Prostate gland (tissue), 2 donors: ENCODE measurements around the gene LRRC36.

Experiments
- CTCF ChIP-seq, 4 experiments: fragments of 200-600 bp in 2 of 4; fragments of 450-650 bp in 2 of 4; sonication (generic) in 2 of 4; IDR thresholded peaks; 1 replicate in 3 of 4; 2 replicates in 1 of 4; pipeline ENCODE4 v1.5.1; 2016 to 2019; ENCODE audit warnings: antibody characterized with exemption in 4 of 4, mild to moderate bottlenecking in 2 of 4, moderate library complexity in 2 of 4
- POLR2A ChIP-seq: fragments of 450-650 bp; IDR thresholded peaks from one replicate; pipeline ENCODE4 v1.6.1; 2016; ENCODE audit warnings: antibody characterized with exemption, mild to moderate bottlenecking

GRCh38 chr16:67336648-67337047, 10.0 kb downstream of the LRRC36 start:
- TF ChIP-seq POLR2A (no peak), CTCF (IDR thresholded peaks at IDR 0.05) (no peak)
